CD4-positive, alpha-beta T cell treated with Interleukin-17A for 1 hour (primary cell): ENCODE results near the gene COG4.

ENCODE experiments used
- DNase-seq: peaks from one replicate; pipeline ENCODE4 v3.0.0-alpha.2; 2020

Gene COG4

DNA sequence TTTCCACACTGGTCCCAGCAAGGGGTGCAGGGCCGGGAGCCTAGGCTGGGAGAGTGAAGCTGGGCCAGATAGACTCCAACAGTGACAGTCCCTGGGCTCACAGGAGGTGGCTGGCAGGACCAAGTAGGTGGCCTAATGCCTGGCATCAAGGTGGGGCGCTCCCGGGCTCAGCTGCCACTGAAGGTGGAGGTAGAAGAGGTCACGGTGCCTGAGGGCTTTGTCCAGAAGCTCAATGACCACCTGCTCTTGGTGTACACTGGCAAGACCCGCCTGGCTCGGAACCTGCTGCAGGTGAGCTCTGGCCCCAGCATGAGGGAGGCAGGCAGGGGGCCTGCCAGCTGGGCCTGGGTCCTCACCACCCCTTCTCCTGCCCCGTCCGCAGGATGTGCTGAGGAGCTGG, 45.2 kb downstream of the COG4 start:
- DNase-seq, result no peak

DNA sequence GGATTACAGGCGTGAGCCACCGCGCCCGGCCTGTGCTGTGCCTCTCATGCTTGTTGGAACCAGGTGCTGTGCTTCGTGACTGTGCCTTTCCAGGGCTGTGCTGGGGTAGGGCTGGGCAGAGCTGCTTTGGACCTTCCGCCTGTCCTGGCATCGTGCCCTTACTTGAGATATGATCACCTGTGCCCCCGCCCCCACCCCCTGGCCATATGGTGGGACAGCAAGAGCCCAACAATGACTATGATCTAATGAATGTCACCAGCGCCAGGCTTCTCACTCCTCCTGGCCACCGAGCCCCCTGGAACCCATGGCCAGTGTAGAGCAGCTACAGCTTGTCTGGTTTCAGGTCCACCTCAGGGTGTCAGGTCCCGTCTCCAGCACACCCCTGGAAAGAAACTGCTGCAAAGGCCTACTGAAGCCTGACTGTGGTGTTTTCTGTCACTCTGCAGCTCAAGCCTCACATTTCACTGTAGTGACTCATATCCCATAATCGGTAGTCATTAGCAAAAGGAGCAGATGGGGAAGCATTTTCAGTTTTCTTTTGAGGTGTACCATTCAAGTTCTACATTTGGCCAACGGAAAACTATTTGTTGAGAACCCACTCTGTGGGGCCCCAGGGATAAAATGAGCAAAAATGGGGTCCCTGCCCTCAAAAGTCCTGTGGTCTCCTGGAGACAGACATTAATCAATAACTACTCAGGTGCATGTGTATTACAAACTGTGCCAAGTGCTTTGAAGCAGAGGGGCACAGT, 46.9 kb downstream of the COG4 start:
- DNase-seq, result no peak

DNA sequence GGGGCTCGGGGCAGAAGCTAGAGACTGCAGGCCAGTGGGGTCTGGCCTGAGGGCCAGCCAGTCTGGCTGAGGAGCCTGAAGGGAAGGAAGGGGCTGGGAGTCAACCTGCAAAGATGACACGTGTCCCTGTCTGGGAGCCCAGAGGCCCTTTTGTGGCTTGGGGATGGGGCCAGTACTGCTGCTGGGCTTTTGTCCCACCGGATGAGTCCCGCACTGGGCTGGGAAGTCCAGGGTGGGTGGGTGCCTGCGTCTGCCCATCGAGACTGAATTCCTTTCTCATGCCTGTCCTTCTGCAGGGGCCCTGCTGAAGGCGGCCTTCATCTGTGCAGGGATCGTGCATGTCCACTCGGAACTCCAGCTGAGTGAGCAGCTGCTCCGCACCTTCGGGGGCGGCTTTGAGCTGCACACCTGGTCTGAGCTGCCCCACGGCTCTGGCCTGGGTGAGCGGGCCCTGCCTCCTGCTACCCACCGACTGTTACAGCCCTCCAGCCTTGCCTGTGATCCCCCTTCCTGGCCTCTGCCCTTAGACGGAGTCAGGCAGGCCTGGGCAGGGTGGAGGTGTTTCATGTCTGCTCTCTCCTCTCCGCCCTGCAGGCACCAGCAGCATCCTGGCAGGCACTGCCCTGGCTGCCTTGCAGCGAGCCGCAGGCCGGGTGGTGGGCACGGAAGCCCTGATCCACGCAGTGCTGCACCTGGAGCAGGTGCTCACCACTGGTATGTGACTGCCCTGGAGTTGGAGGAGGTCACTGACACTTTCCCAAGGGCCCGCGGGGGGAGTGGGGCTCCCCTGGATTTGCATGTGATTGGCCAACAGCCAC, 48.1 kb downstream of the COG4 start:
- DNase-seq, result no peak

DNA sequence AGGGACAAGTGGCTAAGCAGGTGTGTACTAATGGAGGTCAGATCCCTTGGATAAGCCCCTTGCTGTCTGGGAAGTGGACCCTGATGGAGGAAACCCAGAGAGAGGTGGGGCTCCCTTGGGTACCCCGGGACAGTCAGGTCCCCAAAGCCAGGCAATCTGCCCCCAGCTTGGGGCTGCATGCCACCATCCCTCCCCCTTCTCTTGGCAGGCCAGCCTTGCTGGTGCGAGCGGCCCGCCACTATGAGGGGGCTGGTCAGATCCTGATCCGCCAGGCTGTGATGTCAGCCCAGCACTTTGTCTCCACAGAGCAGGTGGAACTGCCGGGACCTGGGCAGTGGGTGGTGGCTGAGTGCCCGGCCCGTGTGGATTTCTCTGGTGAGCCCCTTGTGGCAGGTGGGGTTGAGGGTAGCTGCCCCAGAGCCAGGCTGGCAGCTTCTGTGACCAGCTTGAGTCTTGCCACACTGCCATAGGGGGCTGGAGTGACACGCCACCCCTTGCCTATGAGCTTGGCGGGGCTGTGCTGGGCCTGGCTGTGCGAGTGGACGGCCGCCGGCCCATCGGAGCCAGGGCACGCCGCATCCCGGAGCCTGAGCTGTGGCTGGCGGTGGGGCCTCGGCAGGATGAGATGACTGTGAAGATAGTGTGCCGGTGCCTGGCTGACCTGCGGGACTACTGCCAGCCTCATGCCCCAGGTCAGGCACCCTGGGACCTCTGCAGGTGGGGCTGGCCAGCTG, 48.9 kb downstream of the COG4 start:
- DNase-seq, result no peak

DNA sequence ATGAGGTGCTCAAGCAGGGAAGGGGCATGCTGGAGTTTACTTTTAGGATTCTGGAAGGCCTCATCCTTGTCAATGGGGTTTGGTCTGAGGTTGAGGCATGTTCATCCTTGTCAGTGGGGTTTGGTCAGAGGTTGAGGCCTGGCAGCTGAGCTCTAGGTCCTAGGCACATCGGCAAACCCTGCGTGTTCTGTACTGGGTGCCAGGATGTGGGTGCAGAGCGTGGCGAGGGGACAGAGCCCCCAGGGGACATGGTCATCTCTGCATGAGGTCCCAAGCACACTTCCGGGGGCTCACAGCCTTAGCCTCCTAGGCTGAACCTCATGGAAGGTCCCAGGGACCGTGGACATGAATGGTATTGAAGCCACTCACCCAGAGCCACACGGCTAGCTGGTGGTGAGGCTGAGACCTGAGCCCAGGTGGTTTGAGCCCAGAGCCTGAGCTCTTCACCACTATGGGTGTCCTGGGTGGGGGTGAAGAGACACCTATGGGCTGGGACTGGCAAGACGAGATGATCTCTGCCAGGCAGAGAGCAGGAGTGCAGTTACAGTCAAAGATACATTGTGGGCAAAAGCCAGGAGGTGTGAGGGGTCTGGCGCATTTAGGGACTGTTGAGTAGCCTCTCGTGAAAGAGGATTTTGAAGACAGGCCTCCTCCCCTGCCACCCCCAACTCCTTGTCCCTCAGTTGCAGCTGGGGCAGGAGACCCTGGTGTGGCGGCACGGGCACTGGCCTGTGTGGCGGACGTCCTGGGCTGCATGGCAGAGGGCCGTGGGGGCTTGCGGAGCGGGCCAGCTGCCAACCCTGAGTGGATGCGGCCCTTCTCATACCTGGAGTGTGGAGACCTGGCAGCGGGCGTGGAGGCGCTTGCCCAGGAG, 49.7 kb downstream of the COG4 start:
- DNase-seq, result no peak

DNA sequence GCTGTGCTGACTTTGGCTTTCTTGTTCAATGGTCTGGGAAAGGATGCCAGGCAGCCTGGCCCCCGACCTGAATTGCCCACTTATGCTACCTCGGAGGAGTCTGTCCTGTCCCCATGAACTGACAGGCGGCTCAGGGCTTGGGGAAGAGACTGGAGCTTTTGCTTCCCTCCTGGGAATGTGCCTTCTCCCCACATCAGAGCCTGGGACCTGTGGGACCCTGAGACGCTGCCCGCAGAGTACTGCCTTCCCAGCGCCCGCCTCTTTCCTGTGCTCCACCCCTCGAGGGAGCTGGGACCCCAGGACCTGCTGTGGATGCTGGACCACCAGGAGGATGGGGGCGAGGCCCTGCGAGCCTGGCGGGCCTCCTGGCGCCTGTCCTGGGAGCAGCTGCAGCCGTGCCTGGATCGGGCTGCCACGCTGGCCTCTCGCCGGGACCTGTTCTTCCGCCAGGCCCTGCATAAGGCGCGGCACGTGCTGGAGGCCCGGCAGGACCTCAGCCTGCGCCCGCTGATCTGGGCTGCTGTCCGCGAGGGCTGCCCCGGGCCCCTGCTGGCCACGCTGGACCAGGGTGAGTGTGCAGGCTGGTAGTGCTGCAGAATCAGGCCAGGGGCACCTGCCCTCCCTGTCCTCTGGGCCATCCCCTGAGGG, 50.4 kb downstream of the COG4 start:
- DNase-seq, result no peak

DNA sequence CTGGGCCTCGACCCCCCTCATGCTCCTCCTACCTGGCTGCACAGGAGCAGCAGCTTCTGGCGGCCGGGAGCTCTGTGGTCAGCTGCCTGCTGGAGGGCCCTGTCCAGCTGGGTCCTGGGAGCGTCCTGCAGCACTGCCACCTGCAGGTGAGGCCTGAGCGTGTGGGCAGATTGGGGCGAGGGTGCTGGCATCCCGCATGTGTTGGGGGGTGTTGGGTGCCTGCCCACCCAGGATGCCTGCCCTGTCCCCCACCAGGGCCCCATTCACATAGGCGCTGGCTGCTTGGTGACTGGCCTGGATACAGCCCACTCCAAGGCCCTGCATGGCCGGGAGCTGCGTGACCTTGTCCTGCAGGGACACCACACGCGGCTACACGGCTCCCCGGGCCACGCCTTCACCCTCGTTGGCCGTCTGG, 52.4 kb downstream of the COG4 start:
- DNase-seq, result no peak

DNA sequence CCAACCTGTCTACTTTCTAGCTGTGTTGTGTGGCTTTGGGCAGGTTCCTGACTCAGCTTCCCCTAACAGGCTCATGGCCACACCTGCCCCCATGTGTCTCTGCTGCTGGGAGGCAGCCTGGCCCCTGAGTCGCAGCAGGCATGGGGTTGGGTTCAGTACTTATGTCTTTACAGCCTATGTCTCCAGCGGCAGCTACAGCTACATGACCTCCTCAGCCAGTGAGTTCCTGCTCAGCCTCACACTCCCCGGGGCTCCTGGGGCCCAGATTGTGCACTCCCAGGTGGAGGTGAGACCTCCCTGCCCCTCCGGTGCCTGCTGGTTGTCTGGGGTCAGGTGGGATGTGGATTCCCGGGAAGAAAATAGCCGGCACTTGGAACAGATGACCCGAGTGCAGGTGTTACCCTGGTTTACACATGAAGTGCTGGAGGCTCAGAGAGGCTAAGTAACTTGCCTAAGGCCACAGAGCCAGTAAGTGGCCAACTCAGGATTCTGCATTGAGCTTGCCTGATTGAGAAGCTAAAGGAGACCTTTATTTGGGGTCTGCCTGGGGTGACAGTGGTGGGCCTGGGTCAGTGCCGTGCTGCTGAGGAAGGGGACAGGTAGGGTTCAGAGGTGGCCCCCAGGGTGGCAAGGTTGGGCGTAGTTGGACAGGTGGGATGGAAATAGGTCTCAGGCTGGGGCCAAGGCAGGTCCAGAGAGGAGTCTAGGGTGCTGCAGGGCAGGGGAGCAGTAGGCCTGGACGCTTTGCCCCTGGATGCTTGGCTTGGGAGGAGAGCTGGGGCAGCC, 53.0 kb downstream of the COG4 start:
- DNase-seq, result no peak

DNA sequence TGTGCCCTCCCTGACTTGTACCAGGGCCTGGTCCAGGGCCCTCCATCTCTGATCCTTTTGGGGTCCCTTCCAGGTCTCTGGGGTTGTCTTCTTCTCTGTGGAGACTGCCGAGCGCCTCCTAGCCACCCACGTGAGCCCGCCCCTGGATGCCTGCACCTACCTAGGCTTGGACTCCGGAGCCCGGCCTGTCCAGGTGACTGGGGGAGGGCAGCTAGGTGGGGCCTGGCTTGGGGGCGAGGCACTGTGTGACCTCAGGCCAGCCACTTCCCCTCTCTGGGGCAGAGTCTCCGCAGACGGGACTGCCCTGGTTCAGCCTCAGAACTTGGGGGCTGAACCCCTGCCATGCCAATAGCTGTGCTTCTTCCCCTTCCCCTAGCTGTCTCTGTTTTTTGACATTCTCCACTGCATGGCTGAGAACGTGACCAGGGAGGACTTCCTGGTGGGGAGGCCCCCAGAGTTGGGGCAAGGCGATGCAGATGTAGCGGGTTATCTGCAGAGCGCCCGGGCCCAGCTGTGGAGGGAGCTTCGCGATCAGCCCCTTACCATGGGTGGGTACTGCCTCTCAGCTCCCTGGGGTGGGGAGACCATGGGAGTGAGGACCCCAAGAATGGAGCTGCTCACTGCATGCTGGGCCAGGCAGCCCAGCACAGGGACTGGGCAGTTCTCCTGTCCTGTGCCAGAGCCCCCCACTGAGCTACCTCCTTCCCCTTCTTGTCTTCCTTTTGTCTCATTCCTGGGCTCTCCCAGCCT, 54.4 kb downstream of the COG4 start:
- DNase-seq, result no peak

DNA sequence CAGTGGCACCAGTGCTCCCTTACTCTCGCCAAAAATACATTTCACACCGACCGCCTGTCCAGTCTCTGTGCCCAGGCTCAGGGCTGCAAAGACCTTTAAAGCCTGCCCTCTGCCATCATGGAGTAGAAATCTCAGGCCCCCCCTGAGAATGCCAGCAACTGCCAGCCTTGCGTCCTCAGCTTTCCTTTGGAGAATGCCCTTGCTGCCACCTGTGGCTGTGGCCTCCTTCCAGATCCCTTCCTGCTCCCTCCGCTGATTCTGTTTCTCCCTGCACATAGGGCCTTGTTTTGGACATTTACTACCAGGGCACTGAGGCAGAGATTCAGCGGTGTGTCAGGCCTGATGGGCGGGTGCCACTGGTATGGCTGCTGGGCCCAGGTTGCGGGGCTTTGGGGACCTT, 55.7 kb downstream of the COG4 start:
- no peak for DNase-seq

DNA sequence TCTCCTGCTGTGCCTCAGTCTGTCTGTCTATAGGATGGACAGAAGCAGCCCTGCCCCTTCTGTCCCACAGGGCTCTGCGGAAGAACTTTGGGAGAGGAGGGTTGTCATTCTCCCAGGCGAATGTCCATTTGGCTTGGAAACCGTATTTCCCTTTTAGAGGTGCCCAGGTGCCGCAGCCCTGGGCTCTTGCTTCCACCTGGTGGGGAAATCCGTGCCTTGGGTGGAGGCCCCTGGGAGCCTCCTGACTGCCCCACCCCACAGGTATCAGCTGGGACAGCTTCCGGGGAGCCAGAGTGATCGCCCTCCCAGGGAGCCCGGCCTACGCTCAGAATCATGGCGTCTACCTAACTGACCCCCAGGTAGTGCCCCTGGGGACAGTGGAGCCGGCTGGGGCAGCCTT, 56.2 kb downstream of the COG4 start:
- no peak for DNase-seq

DNA sequence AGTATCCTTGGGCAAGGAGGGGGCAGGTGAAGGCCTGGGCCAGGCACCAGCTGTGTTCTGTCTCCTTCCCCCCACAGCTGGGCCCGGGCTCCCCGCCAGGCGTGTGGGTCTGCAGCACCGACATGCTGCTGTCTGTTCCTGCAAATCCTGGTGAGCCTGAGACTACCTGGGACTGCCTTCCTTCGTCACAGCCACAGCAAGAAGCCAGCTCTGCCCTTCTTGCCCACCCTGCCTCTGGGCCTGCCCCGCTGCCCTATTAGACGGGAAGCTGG, 56.6 kb downstream of the COG4 start:
- no peak for DNase-seq

DNA sequence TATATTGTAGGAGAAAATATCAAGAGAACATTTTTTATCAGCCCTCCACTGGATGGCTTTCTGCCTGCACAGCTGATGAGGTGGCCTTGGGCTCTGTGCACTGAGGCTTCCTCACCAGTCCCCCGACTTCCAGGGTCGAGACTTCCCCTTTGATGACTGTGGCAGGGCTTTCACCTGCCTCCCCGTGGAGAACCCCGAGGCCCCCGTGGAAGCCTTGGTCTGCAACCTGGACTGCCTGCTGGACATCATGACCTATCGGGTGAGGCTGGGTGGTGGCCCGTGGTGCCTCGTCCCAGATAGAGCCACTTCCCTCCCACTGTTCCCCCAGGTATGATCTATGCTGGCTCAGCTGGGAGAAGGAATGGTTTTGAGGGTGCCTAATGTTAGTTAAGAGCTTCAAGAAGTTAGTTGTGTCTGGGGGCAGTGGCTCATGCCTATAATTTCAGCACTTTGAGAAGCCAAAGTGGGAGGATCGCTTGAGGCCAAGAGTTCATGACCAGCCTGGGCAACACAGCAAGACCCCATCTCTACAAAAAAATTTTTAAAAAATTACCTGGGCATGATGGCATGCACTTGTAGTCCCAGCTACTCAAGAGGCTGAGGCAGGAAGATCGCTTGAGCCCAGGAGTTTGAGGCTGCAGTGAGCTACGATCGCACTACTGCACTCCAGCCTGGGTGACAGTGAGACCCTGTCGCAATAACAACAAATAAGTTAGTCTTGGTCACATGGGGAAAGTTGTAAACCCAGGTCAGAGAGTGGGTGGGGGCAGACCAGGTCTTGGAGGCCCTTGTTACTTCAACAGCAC, 57.2 kb downstream of the COG4 start:
- DNase-seq, result no peak

DNA sequence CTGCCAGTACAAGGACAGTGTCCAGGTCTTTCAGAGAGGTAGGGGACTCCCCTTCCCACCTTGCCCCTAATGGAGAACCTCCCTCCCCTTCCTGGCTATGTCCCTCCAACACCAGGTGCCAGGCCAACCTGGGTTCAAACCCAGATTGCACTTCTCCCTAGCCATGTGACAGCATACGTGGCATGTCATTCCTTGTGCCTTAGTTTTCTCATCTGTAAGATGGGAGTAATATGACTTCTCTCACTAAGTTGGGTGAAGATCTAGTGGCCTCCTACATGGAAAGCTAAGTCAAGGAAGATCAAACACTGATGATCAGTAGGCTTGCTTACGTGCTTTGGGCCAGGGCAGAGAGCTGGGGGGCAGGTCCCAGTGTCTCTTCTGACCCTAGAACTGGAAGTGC, 60.1 kb downstream of the COG4 start:
- no peak for DNase-seq

DNA sequence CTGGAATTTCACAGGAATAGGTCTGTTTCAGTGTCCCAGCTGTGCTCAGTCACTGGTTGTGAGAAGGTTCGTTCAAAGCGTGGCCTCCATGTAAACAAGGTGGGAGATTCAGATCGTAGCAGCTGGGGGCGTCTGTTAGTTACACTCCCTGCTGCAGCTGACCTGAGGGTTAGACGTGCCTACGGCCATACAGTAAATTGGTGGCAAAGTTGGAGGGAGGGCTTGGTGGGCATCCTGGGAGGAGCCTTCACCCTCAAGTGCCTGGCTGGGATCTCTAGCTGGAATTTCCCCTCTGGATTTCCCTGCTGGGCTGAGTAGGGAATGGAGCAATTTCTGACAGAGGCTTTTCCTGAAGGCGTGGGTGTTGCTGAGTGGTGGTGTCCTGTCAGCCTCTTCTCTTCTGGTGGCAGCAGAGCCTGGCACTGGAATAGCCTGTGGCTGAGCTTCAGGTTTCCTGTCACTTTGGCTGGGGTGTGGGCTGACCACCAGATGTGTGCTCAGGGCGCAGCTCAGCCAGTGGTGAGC, 62.6 kb downstream of the COG4 start:
- DNase-seq, result no peak

DNA sequence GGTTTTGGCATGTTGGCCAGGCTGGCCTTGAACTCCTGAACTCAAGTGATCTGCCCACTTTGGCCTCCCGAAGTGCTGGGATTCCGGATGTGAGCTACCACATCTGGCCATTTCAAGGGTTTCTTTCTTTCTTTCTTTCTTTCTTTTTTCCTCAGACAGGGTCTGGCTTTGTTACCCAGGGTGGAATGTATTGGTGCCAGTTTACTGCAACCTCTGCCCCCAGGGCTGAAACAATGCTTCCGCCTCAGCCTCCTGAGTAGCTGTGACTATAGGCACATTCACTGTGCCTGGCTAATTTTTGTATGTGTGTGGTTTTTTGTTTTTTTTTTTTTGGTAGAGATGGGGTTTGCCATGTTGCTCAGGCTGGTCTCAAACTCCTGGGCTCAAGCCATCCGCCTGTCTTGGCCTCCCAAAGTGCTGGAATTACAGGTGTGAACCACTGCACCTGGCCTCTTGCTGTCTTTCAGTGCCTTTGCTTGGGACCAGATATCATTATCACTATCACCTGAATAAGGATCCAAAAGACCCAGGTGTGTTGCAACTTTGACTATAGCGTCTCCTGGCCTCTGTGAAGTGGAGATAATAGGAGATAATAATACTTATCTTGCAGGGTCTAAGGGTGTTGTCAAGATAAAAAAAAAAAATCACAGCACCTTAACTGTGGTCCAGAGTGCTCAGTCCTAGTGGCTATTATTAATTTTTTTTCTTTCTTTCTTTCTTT, 65.7 kb downstream of the COG4 start:
- no peak for DNase-seq

DNA sequence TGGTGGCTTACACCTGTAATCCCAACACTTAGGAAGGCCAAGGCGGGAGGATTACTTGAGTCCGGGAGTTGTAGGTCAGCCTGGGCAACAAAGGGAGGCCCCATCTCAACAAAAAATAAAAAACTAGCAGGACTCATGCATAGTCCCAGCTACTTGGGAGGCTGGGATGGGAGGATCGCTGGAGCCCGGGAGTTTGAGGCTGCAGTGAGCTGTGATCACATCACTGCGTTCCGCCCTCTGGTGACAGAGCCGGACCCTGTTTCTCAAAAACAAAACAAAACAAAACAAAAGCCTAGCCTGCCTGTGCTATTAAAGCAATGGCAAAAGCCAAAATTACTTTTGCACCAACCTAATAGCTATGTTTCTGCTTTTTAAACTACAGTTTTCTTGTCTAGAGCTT, 67.4 kb downstream of the COG4 start:
- DNase-seq, result no peak

DNA sequence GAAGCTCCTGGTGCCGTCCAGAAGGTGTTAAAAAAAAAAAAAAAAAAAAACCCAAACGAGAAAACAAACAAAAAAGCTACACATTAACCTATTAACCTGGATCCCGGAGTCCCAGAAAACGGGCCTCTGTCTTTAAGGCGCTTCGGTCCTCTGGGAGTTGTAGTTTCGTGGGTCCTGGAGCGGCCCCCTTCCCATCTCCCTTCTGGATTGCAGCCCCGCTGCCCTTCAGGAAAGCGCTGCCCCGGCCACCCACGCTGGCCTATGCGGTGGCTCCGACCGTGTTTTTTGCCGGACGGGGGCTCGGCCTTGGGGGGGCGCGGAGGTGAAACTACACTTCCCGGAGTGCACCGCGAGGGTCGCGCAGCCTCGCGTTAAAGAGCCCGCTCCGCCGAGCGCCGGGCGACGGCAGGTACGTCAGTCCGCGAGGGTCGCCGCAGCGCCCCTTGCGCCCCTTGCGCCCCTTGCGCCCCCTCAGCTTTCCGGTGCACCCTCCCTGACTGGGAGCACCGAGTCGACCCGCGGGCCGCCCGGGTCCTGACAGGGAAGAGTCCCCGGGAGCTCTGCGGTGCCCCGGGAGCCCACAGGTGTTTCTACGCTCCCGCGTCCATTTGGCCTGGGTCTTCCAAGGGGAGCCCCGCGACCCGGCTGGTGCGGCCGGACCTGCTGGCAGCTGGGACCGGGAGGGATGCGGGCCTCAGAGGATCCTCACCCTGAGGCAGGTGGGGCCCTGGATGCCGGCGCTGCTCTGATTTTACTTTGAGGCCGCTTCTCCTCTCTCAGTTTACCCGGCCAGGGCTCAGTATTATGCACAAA, 68.9 kb downstream of the COG4 start, which contains the start of gene FCSK:
Gene FCSK (plus strand): TSS at position 374 of the 813 bp plus-strand sequence. CDS start 8,596 bp downstream, outside the sequence.
- DNase-seq, result peak; percentile 71
